Mesendoderm (in vitro differentiated cells): Measurements from ENCODE around the gene GRIK2.

ENCODE experiments used
- DNase-seq: peaks from one replicate; pipeline ENCODE4 v3.0.0; 2013
- H2AK5ac ChIP-seq: 2 replicates; pipeline ENCODE4 v1.6.1; 2013; ENCODE audit warnings: low read length, inconsistent platforms
- H2BK120ac ChIP-seq: 2 replicates; pipeline ENCODE4 v1.6.1; 2013; ENCODE audit warnings: low read depth, mild to moderate bottlenecking, low read length, moderate library complexity, mixed read lengths
- H2BK15ac ChIP-seq: replicated peaks from 2 replicates; pipeline ENCODE4 v1.6.1; 2013; ENCODE audit warnings: low read depth, mild to moderate bottlenecking, moderate library complexity
- H2BK5ac ChIP-seq: 2 replicates; pipeline ENCODE4 v1.6.1; 2013; ENCODE audit warnings: low read length, inconsistent platforms
- H3K18ac ChIP-seq: 2 replicates; pipeline ENCODE4 v1.6.1; 2013; ENCODE audit warnings: mild to moderate bottlenecking, low read length, mixed read lengths
- H3K23ac ChIP-seq: one replicate; pipeline ENCODE4 v1.6.1; 2013; ENCODE audit warnings: low read length
- H3K27ac ChIP-seq: 2 replicates; pipeline ENCODE4 v1.5.1; 2013; ENCODE audit warnings: low read depth, mild to moderate bottlenecking, inconsistent platforms, low read length, moderate library complexity
- H3K27me3 ChIP-seq: 2 replicates; pipeline ENCODE4 v1.6.1; 2013; ENCODE audit warnings: low read length, control low read depth, mild to moderate bottlenecking, inconsistent platforms; ENCODE audit not compliant: insufficient read depth, poor library complexity
- H3K36me3 ChIP-seq: 2 replicates; pipeline ENCODE4 v1.6.1; 2013; ENCODE audit warnings: low read length, inconsistent platforms; ENCODE audit not compliant: control insufficient read depth, insufficient read depth
- H3K4ac ChIP-seq: one replicate; pipeline ENCODE4 v1.6.1; 2013; ENCODE audit warnings: low read depth, mild to moderate bottlenecking, low read length, moderate library complexity
- H3K4me1 ChIP-seq: 2 replicates; pipeline ENCODE4 v1.6.1; 2013; ENCODE audit warnings: low read depth, low read length, inconsistent platforms; ENCODE audit not compliant: control insufficient read depth
- H3K4me2 ChIP-seq: 2 replicates; pipeline ENCODE4 v1.6.1; 2013; ENCODE audit warnings: low read length
- H3K4me3 ChIP-seq: 2 replicates; pipeline ENCODE4 v1.5.1; 2013; ENCODE audit warnings: mild to moderate bottlenecking, low read length
- H3K56ac ChIP-seq: one replicate; pipeline ENCODE4 v1.6.1; 2013; ENCODE audit warnings: low read length
- H3K79me1 ChIP-seq: 2 replicates; pipeline ENCODE4 v1.6.1; 2013; ENCODE audit warnings: low read length, inconsistent platforms
- H3K79me2 ChIP-seq: 2 replicates; pipeline ENCODE4 v1.6.1; 2013; ENCODE audit warnings: mild to moderate bottlenecking, low read length; ENCODE audit not compliant: control insufficient read depth, insufficient read depth
- H3K9ac ChIP-seq: 2 replicates; pipeline ENCODE4 v1.6.1; 2013; ENCODE audit warnings: low read length, inconsistent platforms
- H4K5ac ChIP-seq: one replicate; pipeline ENCODE4 v1.6.1; 2013; ENCODE audit warnings: low read length
- H4K8ac ChIP-seq: one replicate; pipeline ENCODE4 v1.6.1; 2013; ENCODE audit warnings: low read depth, mild to moderate bottlenecking, control low read depth, low read length, moderate library complexity
- WGBS: extraction: QIAGEN DNeasy Blood & Tissue Kit; methylation state at CpG from one replicate; pipeline ENCODE4 v1.1.7; 2013; ENCODE audit warnings: low lambda C conversion rate, missing lambda C conversion rate; ENCODE audit not compliant: insufficient coverage; ENCODE audit errors: extremely low coverage; 5-methylcytosine and 5-hydroxymethylcytosine counted together

Gene GRIK2

DNA sequence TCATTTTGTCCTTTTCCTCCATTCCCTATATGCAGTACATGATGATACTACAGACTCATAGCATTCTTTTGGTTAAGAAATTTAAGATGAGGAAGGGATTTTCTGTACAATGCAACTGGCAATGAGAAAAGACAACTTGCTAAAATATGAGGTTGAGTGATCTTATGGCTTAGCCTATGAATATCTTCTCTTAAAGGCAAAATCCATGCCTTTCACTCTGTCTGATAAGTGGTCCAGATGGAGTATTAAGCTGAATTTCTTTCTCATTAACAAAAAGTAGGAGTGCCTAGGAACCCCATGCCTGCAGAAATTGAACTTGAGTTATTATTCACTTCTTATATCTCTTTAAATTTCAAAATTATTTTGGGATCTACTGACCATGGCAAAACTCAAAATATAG is 135.3 kb downstream of the GRIK2 start:
- no peak overlapping the region for H3K4me2 ChIP-seq
- no peak overlapping the region for H3K56ac ChIP-seq
- H4K8ac ChIP-seq = no peak overlapping the region
- H3K79me1 ChIP-seq = no peaks in the 10 kb centered on the region
- no peak overlapping the region for H2BK5ac ChIP-seq
- no peak overlapping the region for H2BK120ac ChIP-seq
- no peak overlapping the region for H2BK15ac ChIP-seq
- H3K36me3 ChIP-seq = no peaks in the 10 kb centered on the region
- DNase-seq = no peak
- no peaks in the 10 kb centered on the region for H3K79me2 ChIP-seq
- no peaks in the 10 kb centered on the region for H3K4me1 ChIP-seq
- no peak overlapping the region for H3K23ac ChIP-seq
- no peak overlapping the region for H3K4ac ChIP-seq
- H3K27me3 ChIP-seq = no peaks in the 10 kb centered on the region
- H2AK5ac ChIP-seq = no peak overlapping the region
- H3K9ac ChIP-seq = no peak overlapping the region
- no peak overlapping the region for H4K5ac ChIP-seq
- H3K18ac ChIP-seq = no peak overlapping the region
- H3K27ac ChIP-seq = no peak overlapping the region
- H3K4me3 ChIP-seq = no peak overlapping the region

DNA sequence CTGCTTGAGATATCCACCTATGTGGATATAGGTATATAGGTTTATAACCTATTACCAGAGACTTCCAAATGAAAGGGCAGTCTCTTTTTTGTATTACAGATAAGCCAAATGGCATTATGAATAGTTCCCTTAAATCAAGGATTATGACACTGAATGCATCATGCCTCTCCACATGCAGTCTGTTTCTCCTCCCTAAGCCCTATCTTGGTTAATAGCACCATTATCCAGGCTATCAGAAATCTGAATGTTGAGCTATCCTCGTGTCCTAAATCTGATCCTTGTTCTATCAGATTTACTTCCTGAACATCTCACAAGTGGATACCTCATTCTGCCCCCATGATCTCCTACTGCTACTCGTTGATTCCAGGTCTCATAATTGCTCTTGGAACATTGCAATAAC is 138.0 kb downstream of the GRIK2 start:
- H4K8ac ChIP-seq = no peak overlapping the region

DNA sequence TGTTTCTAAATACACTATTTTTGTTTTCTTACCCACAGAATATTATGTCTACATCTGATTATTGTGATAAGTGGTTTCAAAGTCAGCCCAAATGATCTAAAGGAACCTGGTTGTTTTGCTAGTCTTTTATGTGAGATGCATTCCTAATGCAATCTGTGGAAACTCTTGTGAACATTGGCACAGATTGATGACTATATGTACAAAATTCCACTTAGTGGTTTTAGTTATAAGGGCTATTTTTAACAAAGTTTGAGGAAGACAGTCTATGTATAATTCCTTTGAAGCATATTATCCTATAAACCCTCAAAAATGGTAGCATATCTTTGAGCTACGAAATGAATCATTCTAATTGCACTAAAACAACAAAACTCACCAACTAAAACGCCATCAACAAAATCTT is 140.9 kb downstream of the GRIK2 start:
- no peak overlapping the region for H3K23ac ChIP-seq
- H2BK5ac ChIP-seq = no peak overlapping the region
- no peak overlapping the region for H3K4ac ChIP-seq
- H3K56ac ChIP-seq = no peak overlapping the region
- no peak overlapping the region for H2AK5ac ChIP-seq
- no peak overlapping the region for H2BK120ac ChIP-seq
- no peak overlapping the region for H3K4me2 ChIP-seq
- no peak overlapping the region for H3K27ac ChIP-seq
- H3K4me1 ChIP-seq = no peaks in the 10 kb centered on the region
- no peak overlapping the region for H3K4me3 ChIP-seq
- H3K79me1 ChIP-seq = no peaks in the 10 kb centered on the region
- no peak overlapping the region for H3K9ac ChIP-seq
- no peak overlapping the region for H4K8ac ChIP-seq
- no peaks in the 10 kb centered on the region for H3K36me3 ChIP-seq
- no peak for DNase-seq
- no peaks in the 10 kb centered on the region for H3K79me2 ChIP-seq
- H3K18ac ChIP-seq = no peak overlapping the region
- H3K27me3 ChIP-seq = no peaks in the 10 kb centered on the region
- no peak overlapping the region for H2BK15ac ChIP-seq
- whole genome bisulfite sequencing = 100% methylated on average over 2 of the region's 2 CpGs
- no peak overlapping the region for H4K5ac ChIP-seq

More for the DNA sequence above, 138.0 kb downstream of the GRIK2 start:
- Histone ChIP-seq H3K79me2 (no peaks in the 10 kb centered on the region), H3K4ac (no peak overlapping the region), H2BK120ac (no peak overlapping the region), H3K4me3 (no peak overlapping the region), H3K23ac (no peak overlapping the region), H3K18ac (no peak overlapping the region), H3K27ac (peak overlapping the region; percentile 17), H3K4me1 (no peaks in the 10 kb centered on the region), H2AK5ac (no peak overlapping the region), H3K9ac (no peak overlapping the region), H3K36me3 (no peaks in the 10 kb centered on the region), H2BK15ac (no peak overlapping the region), H3K56ac (no peak overlapping the region), H4K5ac (no peak overlapping the region), H3K4me2 (no peak overlapping the region), H3K27me3 (no peaks in the 10 kb centered on the region), H3K79me1 (no peaks in the 10 kb centered on the region), H2BK5ac (no peak overlapping the region)
- no peak for DNase-seq
- WGBS = no CpG with 5 or more reads among the region's 2 CpGs

DNA sequence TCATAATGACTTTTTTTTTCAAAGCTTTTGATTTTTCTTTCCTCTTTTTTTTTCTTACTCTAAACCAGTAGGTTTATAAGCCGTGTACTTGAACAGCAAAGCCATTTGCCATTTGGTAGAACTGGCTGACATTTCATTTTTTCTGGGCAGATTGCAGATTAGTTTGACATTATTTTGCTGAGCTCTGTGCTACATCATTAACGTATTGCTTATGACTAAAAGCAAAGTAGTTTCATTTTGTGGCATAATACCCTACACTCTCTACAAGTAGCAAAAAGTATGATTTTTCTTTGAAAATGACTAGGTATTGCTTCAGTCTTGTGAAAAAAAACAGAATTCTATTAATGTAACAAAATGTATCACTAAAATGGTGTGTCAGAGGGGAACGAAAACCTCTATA is 141.3 kb downstream of the GRIK2 start:
- H3K23ac ChIP-seq = no peak overlapping the region
- H3K4me3 ChIP-seq = no peak overlapping the region

DNA sequence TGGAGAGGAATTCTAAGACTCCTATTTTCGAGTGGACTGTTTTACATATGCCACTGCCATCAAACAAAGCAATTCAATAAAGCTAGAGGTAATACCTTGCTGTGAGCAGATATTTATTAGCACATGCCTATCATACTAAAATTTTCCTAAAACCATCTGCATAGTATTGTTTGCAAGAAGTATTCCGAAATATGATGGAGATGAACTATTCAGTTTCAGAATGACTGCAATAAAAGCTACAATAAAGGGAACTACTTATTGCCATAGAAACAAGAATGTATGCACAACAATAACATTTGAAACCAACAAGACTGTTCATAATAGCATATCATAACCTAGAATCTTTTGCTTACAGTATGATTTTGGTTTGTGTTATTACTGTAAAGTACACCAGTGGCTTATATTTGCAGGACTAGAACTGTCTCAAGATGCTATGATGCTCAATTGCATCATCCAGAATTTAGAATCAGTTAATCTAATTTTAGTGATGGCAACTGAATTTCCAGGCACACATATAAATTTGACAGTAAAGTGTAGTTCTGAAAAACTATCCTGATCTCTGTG is 144.3 kb downstream of the GRIK2 start:
- no peaks in the 10 kb centered on the region for H3K36me3 ChIP-seq
- no peak overlapping the region for H3K4ac ChIP-seq
- no peak overlapping the region for H3K18ac ChIP-seq
- H3K27ac ChIP-seq = no peak overlapping the region
- H2BK120ac ChIP-seq = no peak overlapping the region
- H3K4me3 ChIP-seq = no peak overlapping the region
- no peak overlapping the region for H3K4me2 ChIP-seq
- no peak overlapping the region for H3K9ac ChIP-seq
- no peak overlapping the region for H3K56ac ChIP-seq
- no peak for DNase-seq
- H2BK15ac ChIP-seq = no peak overlapping the region
- H4K5ac ChIP-seq = no peak overlapping the region
- H2AK5ac ChIP-seq = no peak overlapping the region
- H3K79me2 ChIP-seq = no peaks in the 10 kb centered on the region
- no peaks in the 10 kb centered on the region for H3K4me1 ChIP-seq
- no peaks in the 10 kb centered on the region for H3K79me1 ChIP-seq
- H2BK5ac ChIP-seq = no peak overlapping the region
- no peaks in the 10 kb centered on the region for H3K27me3 ChIP-seq
- no CpG with 5 or more reads among the region's 2 CpGs for WGBS
- no peak overlapping the region for H4K8ac ChIP-seq
- H3K23ac ChIP-seq = no peak overlapping the region

More for the DNA sequence above, 141.3 kb downstream of the GRIK2 start:
- Histone ChIP-seq H3K4ac (no peak overlapping the region), H2BK15ac (no peak overlapping the region), H4K5ac (no peak overlapping the region), H3K79me2 (no peaks in the 10 kb centered on the region), H3K79me1 (no peaks in the 10 kb centered on the region), H2BK120ac (no peak overlapping the region), H3K18ac (no peak overlapping the region), H3K56ac (no peak overlapping the region), H3K27ac (no peak overlapping the region), H3K4me2 (no peak overlapping the region), H4K8ac (no peak overlapping the region), H2AK5ac (no peak overlapping the region), H2BK5ac (no peak overlapping the region), H3K9ac (no peak overlapping the region), H3K4me1 (no peaks in the 10 kb centered on the region), H3K36me3 (no peaks in the 10 kb centered on the region), H3K27me3 (no peaks in the 10 kb centered on the region)
- whole genome bisulfite sequencing = no CpG with 5 or more reads among the region's 3 CpGs
- no peak for DNase-seq

DNA sequence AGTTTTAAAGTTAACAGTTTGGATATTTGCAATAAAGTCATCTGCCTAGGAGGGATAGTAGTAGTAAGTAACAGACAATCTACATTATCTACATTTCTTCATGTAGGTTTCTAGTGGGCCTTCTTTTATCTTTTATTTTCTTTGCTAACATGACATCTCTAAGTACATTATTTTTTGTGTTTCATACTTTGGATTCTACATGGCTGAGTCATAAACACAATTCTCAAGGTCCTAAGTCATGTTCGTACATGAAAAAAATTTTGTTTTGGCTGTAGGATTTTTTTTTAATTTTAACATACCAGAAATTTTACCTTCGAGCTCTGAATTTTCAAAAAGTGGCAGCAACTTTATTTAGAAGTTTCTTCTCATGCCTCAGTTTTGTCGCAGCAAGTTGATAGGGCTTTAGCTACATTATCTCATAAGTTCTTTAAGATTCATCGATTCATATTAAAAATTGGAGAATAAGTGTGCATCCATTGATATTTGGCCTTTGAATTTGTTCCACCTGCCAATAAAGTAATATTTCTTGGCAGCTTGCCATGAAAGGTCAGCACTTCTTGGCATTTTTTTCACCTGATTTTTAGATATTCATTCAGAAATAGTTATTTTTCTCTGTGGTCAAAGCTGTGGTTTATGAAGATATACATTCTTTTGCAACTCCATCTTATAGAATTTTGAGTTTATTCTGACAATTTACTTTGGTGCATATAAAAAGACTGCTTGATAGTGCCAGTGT is 146.2 kb downstream of the GRIK2 start:
- H3K9ac ChIP-seq = no peak overlapping the region
- WGBS = no CpG with 5 or more reads among the region's 4 CpGs

More for the DNA sequence above, 146.2 kb downstream of the GRIK2 start:
- Histone ChIP-seq H3K27me3 (no peaks in the 10 kb centered on the region), H4K8ac (no peak overlapping the region), H3K4me3 (no peak overlapping the region), H3K23ac (no peak overlapping the region), H4K5ac (no peak overlapping the region), H3K27ac (no peak overlapping the region), H2AK5ac (no peak overlapping the region), H3K4me1 (no peaks in the 10 kb centered on the region), H2BK15ac (no peak overlapping the region), H3K36me3 (no peaks in the 10 kb centered on the region), H3K56ac (no peak overlapping the region), H3K4ac (no peak overlapping the region), H2BK5ac (no peak overlapping the region), H3K18ac (no peak overlapping the region), H3K79me2 (no peaks in the 10 kb centered on the region), H3K79me1 (no peaks in the 10 kb centered on the region), H3K4me2 (no peak overlapping the region), H2BK120ac (no peak overlapping the region)
- no peak for DNase-seq
